ENCODE results near the gene NRG3.
"Not testable (repeated sequence)": the region's sequence is repeated elsewhere in the genome, so short reads cannot be mapped to it uniquely, and the experiment has no call there.

DNA sequence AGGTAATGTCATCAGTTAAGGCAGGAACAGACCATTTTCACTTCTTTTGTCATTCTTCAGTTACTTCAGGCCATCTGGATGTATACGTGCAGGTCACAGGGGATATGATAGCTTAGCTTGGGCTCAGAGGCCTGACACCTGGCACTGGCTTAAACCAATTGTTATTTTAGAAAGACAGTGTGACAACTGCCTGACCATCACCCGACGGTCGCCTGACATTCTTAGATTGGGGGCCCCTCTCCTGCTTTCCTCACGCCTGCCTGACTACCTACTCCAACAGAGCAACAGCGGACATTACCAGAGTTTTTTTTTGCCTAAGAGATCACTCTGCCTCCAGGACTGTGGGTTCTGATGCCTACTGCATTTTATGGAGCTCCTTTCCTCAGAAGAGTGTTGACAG is 803.5 kb downstream of the NRG3 start:
- not testable (repeated sequence) for TF ChIP-seq TAF1 (IDR thresholded peaks at IDR 0.05; ENCODE audit: borderline replicate concordance, low read depth, low read length); POLR2AphosphoS5 (IDR thresholded peaks at IDR 0.05; ENCODE audit: low read depth, low read length)

Measured in GM12892 (cell line).